ENCODE results near the gene FHAD1. TPM values are rescaled to one million over a fixed set of nuclear protein-coding genes. Genes with fewer than 3 reads are reported as not detected.

FHAD1 gene
- total RNA-seq, 1 donor from 2014 or later: not detected

GRCh38 chr1:15390667-15391066 is 143.6 kb downstream of the FHAD1 start:
- Mint-ChIP-seq H3K27ac (ENCODE audit: unreplicated experiment) (no peak overlapping the region), H3K4me1 (ENCODE audit: unreplicated experiment) (peaks cover 14% of the 10 kb centered on the region), H3K27me3 (ENCODE audit: unreplicated experiment) (no peaks in the 10 kb centered on the region), H3K4me3 (ENCODE audit: unreplicated experiment) (no peak overlapping the region), H3K36me3 (ENCODE audit: unreplicated experiment) (no peaks in the 10 kb centered on the region), H3K9me3 (ENCODE audit: unreplicated experiment) (no peaks in the 10 kb centered on the region)
- TF ChIP-seq, protein P1, sequence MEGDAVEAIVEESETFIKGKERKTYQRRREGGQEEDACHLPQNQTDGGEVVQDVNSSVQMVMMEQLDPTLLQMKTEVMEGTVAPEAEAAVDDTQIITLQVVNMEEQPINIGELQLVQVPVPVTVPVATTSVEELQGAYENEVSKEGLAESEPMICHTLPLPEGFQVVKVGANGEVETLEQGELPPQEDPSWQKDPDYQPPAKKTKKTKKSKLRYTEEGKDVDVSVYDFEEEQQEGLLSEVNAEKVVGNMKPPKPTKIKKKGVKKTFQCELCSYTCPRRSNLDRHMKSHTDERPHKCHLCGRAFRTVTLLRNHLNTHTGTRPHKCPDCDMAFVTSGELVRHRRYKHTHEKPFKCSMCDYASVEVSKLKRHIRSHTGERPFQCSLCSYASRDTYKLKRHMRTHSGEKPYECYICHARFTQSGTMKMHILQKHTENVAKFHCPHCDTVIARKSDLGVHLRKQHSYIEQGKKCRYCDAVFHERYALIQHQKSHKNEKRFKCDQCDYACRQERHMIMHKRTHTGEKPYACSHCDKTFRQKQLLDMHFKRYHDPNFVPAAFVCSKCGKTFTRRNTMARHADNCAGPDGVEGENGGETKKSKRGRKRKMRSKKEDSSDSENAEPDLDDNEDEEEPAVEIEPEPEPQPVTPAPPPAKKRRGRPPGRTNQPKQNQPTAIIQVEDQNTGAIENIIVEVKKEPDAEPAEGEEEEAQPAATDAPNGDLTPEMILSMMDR (IDR thresholded peaks at IDR 0.05): no peak
- no peak for DNase-seq (ENCODE audit: extremely low spot score, unreplicated experiment)

- Mint-ChIP-seq H3K4me1 (ENCODE audit: unreplicated experiment) (peaks cover 10% of the 10 kb centered on the region), H3K27me3 (ENCODE audit: unreplicated experiment) (no peaks in the 10 kb centered on the region), H3K4me3 (ENCODE audit: unreplicated experiment) (no peak overlapping the region), H3K36me3 (ENCODE audit: unreplicated experiment) (no peaks in the 10 kb centered on the region), H3K27ac (ENCODE audit: unreplicated experiment) (no peak overlapping the region), H3K9me3 (ENCODE audit: unreplicated experiment) (no peaks in the 10 kb centered on the region)
- TF ChIP-seq, protein P1 (IDR thresholded peaks at IDR 0.05): no peak
- no peak for DNase-seq (ENCODE audit: extremely low spot score, unreplicated experiment)
These were observed 144.3 kb downstream of the FHAD1 start for GRCh38 chr1:15391366-15391765.

- DNase-seq (ENCODE audit: extremely low spot score, unreplicated experiment): no peak
- H3K36me3 Mint-ChIP-seq (ENCODE audit: unreplicated experiment): no peaks in the 10 kb centered on the region
- no peaks in the 10 kb centered on the region for H3K9me3 Mint-ChIP-seq (ENCODE audit: unreplicated experiment)
- H3K4me3 Mint-ChIP-seq (ENCODE audit: unreplicated experiment): no peak overlapping the region
- no peaks in the 10 kb centered on the region for H3K27me3 Mint-ChIP-seq (ENCODE audit: unreplicated experiment)
- no peak overlapping the region for H3K27ac Mint-ChIP-seq (ENCODE audit: unreplicated experiment)
- H3K4me1 Mint-ChIP-seq (ENCODE audit: unreplicated experiment): peaks cover 6% of the 10 kb centered on the region
- TF ChIP-seq, protein P1 (IDR thresholded peaks at IDR 0.05): no peak
These were observed 146.6 kb downstream of the FHAD1 start for GRCh38 chr1:15393475-15394257.

GRCh38 chr1:15394258-15394690 is 147.3 kb downstream of the FHAD1 start:
- TF ChIP-seq, protein P1 (IDR thresholded peaks at IDR 0.05): no peak
- Mint-ChIP-seq H3K27ac (ENCODE audit: unreplicated experiment) (no peak overlapping the region), H3K9me3 (ENCODE audit: unreplicated experiment) (peaks cover 1% of the 10 kb centered on the region), H3K4me1 (ENCODE audit: unreplicated experiment) (peaks cover 5% of the 10 kb centered on the region), H3K4me3 (ENCODE audit: unreplicated experiment) (no peak overlapping the region), H3K27me3 (ENCODE audit: unreplicated experiment) (no peaks in the 10 kb centered on the region), H3K36me3 (ENCODE audit: unreplicated experiment) (no peaks in the 10 kb centered on the region)
- DNase-seq (ENCODE audit: extremely low spot score, unreplicated experiment): no peak

DNA sequence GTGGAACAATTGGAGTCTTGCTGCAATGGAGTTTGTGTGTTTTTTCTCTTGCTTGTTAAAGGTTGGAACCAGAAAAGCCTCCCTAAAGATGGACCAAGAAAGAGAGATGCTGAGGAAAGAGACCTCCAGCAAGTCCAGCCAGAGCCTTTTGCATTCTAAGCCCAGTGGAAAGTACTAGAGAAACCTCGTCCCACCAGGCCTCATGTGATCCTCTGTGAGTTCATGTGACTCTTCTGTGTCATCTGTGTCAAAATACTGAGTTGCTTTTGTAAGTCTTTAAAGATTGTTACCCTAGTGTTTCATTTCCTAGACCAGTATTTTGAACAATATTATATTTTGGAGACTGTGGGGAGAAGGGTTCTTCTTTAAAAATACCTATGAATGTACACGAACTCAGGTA is 150.2 kb downstream of the FHAD1 start:
- Mint-ChIP-seq H3K4me3 (ENCODE audit: unreplicated experiment) (no peak overlapping the region), H3K27me3 (ENCODE audit: unreplicated experiment) (no peaks in the 10 kb centered on the region), H3K9me3 (ENCODE audit: unreplicated experiment) (peaks cover 5% of the 10 kb centered on the region), H3K4me1 (ENCODE audit: unreplicated experiment) (peaks cover 4% of the 10 kb centered on the region), H3K36me3 (ENCODE audit: unreplicated experiment) (peaks cover 2% of the 10 kb centered on the region), H3K27ac (ENCODE audit: unreplicated experiment) (no peak overlapping the region)
- TF ChIP-seq, protein P1 (IDR thresholded peaks at IDR 0.05): no peak
- no peak for DNase-seq (ENCODE audit: extremely low spot score, unreplicated experiment)
